HG03097 (cell line): ENCODE results near the gene DDX3X.
"Not testable (repeated sequence)": the region's sequence is repeated elsewhere in the genome, so short reads cannot be mapped to it uniquely, and the experiment has no call there.

Experiments used
- ATAC-seq: cut with Tn5 transposase; IDR thresholded peaks from one replicate; pipeline ENCODE4 v1.9.1; 2021; ENCODE audit not compliant: unreplicated experiment, low FRiP score

Gene DDX3X

GRCh38 chrX:41409006-41409405 is 75.0 kb downstream of the DDX3X start:
- no peak for ATAC-seq

- ATAC-seq, result not testable (repeated sequence)
Measured at GRCh38 chrX:41411222-41411621, 77.3 kb downstream of the DDX3X start.

GRCh38 chrX:41412261-41413081 is 78.5 kb downstream of the DDX3X start:
- ATAC-seq, result no peak
